Large intestine (tissue), 3 donors: Measurements from ENCODE around the gene C19orf25. TPM values are rescaled to one million over a fixed set of nuclear protein-coding genes. Genes with fewer than 3 reads are reported as not detected.
"Not testable (repeated sequence)": the region's sequence is repeated elsewhere in the genome, so short reads cannot be mapped to it uniquely, and the experiment has no call there.

ENCODE experiments used
- DNase-seq, 2 donors: peaks; one replicate each; pipeline versions ENCODE4 v3.0.0 to v3.0.0-alpha.2; 2013
- H3K27ac ChIP-seq: one replicate; pipeline ENCODE4 v1.5.1; 2013; ENCODE audit warnings: low read length
- H3K27me3 ChIP-seq: 2 replicates; pipeline ENCODE4 v1.6.1; 2013; ENCODE audit warnings: low read length; ENCODE audit not compliant: control insufficient read depth, insufficient read depth
- H3K36me3 ChIP-seq: 2 replicates; pipeline ENCODE4 v1.6.1; 2013; ENCODE audit warnings: low read length; ENCODE audit not compliant: control insufficient read depth, insufficient read depth
- H3K4me1 ChIP-seq: one replicate; pipeline ENCODE4 v1.6.1; 2013; ENCODE audit warnings: low read length; ENCODE audit not compliant: control insufficient read depth, insufficient read depth
- H3K4me3 ChIP-seq: one replicate; pipeline ENCODE4 v1.5.1; 2013; ENCODE audit warnings: low read length
- H3K9me3 ChIP-seq: one replicate; pipeline ENCODE4 v1.6.1; 2013; ENCODE audit warnings: mild to moderate bottlenecking, low read depth, low read length, moderate library complexity; ENCODE audit not compliant: control insufficient read depth
- WGBS: methylation state at CpG from one replicate; pipeline ENCODE4 v1.1.5; 2013; ENCODE audit warnings: low lambda C conversion rate; ENCODE audit not compliant: insufficient coverage; 5-methylcytosine and 5-hydroxymethylcytosine counted together
- polyA plus RNA-seq: library from polyadenylated mRNA; unstranded; fragments of 120-200 nt; gene quantifications from one replicate; pipeline ENCODE4 v1.2.1, GENCODE V29; 2013

The C19orf25 gene
- polyA plus RNA-seq, 1 donor: 29.8 TPM

DNA sequence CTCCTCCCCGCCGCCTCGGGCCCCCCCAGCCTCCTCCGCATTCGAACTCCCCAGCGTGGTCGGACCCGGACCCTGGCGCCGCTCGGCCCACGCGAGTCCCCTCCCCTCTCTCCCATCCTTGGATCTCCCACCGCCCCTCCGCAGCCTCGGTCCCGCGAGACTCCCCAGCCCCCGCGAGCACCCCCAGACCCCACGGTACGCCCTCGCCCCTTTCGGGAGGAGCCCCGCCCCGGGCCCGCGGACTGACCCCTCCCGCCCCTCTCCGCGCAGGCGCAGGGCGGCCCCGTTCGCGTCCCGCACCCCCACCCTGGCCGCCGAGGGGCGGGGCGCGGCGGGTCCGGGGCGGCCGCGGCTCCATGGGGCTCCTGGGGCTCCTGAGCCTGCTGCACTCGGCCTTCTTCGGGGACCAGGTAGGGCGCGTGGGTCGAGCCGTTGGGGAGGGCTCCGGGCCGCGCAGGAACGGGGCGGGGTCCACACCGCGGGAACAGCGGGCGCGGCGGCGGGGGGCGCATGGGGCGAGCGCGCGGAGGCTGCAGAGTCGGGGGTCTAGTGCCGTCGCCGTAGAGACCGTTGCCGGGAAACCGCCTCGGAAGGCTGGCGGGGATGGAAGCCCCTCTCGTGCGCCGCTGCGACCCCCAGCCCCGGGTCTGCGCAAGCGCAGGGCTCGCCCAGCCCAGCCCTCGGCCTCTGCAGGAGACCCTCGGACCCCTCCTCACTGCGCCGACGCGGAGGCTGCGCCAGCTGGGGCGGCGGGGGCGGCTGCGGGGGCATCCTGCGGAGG is 32.9 kb downstream of the C19orf25 start:
- H3K27ac ChIP-seq: no peak overlapping the region
- no CpG with 5 or more reads among the region's 99 CpGs for WGBS
- no peak overlapping the region for H3K4me3 ChIP-seq

DNA sequence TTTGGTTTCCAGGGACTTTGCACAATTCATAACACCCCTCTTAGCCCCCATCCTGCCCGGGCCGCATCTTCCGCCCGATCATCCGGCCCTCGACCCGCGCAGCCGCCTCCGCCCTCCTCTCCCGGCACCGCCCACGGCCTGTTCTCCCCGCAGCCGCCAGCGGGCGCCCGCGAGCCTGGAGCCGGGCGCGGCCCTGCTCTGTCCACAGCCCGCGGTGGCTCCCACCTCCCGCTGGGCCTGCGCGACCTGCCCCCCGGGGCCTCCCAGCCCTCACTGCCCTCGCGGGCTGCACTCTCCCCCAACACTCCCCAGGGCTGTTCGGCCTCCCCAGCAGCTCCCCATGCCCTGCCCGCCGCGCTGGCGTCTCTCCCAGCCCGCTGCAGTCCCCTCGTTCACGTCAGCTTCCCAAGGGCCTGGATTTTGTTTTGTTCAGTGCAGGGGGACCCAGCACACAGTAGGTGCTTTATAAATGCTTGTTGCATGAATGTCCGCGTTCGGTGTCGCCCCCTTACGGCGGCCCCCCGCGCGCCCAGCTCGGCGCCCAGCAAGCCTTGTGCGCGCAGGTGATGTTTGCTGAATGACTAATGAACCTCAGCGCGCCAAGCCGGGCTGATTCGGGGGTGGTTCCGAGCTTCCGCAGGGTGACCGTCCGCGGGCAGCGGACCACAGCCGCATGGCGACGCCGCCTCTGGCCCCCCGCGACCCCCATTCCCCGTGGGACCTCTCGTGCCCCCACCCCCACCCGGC is 33.7 kb downstream of the C19orf25 start:
- peak; percentile 64 to 77 for DNase-seq
- Histone ChIP-seq H3K27me3 (peaks cover 47% of the 10 kb centered on the region), H3K4me1 (peaks cover 17% of the 10 kb centered on the region), H3K9me3 (peaks cover 5% of the 10 kb centered on the region), H3K36me3 (peaks cover 22% of the 10 kb centered on the region), H3K27ac (no peak overlapping the region), H3K4me3 (peak overlapping the region; percentile 37)
- no CpG with 5 or more reads among the region's 70 CpGs for WGBS

More for the DNA sequence above, 32.9 kb downstream of the C19orf25 start:
- H3K9me3 ChIP-seq: peaks cover 5% of the 10 kb centered on the region
- peaks cover 14% of the 10 kb centered on the region for H3K36me3 ChIP-seq
- H3K4me1 ChIP-seq: peaks cover 14% of the 10 kb centered on the region
- peaks cover 55% of the 10 kb centered on the region for H3K27me3 ChIP-seq
- peak in 1 of 2 donors; percentile 19 for DNase-seq

DNA sequence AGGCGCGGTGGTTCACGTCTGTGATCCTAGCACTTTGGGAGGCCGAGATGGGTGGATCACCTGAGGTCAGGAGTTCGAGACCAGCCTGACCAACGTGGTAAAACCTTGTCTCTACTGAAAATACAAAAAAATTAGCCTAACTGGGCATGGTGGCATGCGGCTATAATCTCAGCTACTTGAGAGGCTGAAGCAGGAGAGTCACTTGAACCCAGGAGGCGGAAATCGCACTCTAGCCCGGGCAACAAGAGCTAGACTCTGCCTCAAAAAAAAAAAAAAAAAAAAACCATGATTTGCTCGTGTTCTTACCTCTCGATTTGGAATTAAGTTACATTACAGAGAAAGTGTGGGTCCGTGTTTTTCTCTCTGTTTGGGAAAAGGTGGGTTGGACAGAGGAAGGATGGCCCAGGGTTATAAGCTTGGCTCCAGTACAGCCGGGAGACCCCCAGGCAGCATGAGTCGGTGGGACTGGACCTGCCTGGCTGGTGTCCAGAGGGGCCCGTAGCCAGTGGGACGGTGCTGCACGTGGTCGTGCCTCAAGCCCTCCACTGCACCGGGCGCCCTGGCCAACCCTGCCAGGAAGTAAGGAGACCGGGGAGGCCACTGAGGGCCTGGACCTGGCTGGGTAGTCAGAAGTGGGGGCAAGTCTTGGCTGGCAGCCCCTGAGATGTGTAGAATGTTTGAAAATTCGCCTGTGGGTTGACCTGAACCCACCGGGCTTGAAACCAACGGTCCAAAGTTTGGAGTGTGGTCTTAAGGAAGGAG is 37.2 kb downstream of the C19orf25 start:
- Histone ChIP-seq H3K4me1 (peaks cover 28% of the 10 kb centered on the region), H3K36me3 (peaks cover 31% of the 10 kb centered on the region), H3K4me3 (no peak overlapping the region), H3K27me3 (peaks cover 15% of the 10 kb centered on the region), H3K9me3 (peaks cover 3% of the 10 kb centered on the region), H3K27ac (no peak overlapping the region)
- DNase-seq: no peak
- WGBS: 100% methylated on average over 1 of the region's 25 CpGs

DNA sequence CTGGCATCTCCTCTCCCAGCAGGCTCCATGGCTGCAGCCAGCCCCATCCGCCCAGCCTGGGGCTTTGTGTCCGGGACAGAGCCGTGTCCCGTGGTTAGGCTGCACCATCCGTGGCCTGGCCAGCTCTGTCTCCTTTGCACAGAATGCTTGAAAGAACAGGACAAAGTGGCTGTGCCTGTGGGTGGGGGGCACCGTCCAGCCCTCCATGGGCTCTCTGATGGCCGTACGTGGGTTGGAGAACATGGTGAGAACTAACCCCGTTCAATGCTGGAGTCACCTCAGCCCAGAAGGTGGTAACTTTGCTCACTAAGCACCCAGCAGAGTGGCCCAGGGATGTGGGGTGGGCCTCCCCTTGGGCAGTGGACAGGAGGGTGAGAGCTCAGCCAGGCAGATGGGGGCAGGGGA is 38.0 kb downstream of the C19orf25 start:
- H3K9me3 ChIP-seq: no peaks in the 10 kb centered on the region
- no peak overlapping the region for H3K27ac ChIP-seq
- peaks cover 31% of the 10 kb centered on the region for H3K36me3 ChIP-seq
- no peak for DNase-seq
- peaks cover 7% of the 10 kb centered on the region for H3K27me3 ChIP-seq
- peaks cover 26% of the 10 kb centered on the region for H3K4me1 ChIP-seq
- no peak overlapping the region for H3K4me3 ChIP-seq
- no CpG with 5 or more reads among the region's 9 CpGs for WGBS

DNA sequence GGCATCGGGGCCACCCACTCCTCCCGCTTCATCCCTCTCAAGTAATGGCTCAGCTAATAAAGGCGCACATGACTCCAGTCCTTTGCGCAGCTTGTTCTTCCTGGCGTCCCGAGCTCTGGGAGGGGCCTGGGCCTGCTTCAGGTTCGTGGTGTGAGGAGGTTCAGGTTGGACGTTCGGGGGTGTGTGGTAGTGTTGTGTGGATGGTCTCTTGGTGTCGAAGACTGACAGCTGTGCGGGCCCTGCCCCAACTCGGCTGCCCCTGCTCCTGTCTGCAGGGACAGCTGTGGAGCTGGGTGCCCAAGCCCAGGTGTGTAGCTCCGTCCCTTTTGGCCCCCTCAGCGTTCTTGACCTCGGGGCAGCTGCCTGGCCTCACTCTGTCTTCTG is 38.6 kb downstream of the C19orf25 start:
- no peak for DNase-seq
- H3K4me1 ChIP-seq: peaks cover 23% of the 10 kb centered on the region
- WGBS: no CpG with 5 or more reads among the region's 15 CpGs
- no peak overlapping the region for H3K27ac ChIP-seq
- H3K27me3 ChIP-seq: peaks cover 2% of the 10 kb centered on the region
- no peak overlapping the region for H3K4me3 ChIP-seq
- H3K36me3 ChIP-seq: peaks cover 35% of the 10 kb centered on the region
- H3K9me3 ChIP-seq: no peaks in the 10 kb centered on the region

DNA sequence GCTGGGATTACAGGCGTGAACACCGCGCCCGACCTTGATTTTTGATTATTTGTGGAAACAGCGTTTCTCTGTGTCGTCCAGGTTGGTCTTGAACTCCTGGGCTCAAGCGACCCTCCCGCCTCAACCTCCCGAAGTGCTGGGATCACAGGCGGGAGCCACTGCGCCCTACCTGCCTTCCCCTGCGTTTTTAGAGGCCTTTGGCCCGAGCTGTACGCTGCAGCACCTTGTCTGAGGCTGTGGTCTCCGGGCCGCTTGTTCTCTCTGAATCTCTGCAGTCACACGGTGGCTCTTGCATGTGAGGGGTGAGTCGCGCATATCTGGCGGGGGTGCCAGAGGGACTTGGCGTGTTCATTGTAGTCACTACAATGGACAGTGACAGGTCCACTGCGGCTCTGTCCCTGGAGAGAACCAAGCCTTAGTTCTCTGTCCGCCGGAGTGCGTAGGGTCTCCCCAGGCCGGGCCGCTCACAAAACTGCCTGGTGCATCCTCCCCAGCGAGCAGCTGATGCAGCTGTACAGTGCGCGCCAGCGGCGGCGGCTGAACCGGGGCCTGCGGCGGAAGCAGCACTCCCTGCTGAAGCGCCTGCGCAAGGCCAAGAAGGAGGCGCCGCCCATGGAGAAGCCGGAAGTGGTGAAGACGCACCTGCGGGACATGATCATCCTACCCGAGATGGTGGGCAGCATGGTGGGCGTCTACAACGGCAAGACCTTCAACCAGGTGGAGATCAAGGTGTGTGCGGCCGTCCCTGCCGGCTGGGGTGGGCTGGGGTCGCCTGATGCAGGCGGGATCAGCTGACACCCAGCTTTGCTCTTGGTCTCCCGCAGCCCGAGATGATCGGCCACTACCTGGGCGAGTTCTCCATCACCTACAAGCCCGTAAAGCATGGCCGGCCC is 39.2 kb downstream of the C19orf25 start:
- not testable (repeated sequence) for H3K9me3 ChIP-seq, DNase-seq, H3K27ac ChIP-seq, H3K27me3 ChIP-seq
- Histone ChIP-seq H3K4me3 (peak overlapping the region; percentile 80), H3K4me1 (peaks cover 21% of the 10 kb centered on the region), H3K36me3 (peaks cover 38% of the 10 kb centered on the region)
- WGBS: no CpG with 5 or more reads among the region's 57 CpGs

DNA sequence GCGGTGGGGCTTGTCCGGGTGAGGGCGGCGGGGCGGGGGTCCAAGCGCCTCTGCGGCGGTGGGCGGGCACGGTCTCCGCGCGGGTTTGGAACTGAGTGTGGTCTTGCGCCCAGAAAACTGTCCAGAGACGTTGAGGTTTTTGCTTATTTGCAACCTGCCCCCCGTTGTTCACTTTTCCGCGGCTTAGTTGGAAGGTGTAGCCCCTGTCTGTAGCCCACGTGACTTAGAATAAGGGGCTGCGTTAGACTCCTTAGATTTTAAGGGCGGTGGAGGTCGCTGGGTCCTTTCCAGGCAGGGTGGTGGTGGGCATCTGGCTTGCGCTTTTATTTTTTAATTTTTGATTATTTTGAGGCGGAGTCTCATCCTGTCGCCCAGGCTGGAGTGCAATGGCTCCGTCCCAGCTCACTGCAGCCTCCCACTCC is 40.1 kb downstream of the C19orf25 start:
- H3K36me3 ChIP-seq: peaks cover 46% of the 10 kb centered on the region
- H3K27ac ChIP-seq: no peak overlapping the region

DNA sequence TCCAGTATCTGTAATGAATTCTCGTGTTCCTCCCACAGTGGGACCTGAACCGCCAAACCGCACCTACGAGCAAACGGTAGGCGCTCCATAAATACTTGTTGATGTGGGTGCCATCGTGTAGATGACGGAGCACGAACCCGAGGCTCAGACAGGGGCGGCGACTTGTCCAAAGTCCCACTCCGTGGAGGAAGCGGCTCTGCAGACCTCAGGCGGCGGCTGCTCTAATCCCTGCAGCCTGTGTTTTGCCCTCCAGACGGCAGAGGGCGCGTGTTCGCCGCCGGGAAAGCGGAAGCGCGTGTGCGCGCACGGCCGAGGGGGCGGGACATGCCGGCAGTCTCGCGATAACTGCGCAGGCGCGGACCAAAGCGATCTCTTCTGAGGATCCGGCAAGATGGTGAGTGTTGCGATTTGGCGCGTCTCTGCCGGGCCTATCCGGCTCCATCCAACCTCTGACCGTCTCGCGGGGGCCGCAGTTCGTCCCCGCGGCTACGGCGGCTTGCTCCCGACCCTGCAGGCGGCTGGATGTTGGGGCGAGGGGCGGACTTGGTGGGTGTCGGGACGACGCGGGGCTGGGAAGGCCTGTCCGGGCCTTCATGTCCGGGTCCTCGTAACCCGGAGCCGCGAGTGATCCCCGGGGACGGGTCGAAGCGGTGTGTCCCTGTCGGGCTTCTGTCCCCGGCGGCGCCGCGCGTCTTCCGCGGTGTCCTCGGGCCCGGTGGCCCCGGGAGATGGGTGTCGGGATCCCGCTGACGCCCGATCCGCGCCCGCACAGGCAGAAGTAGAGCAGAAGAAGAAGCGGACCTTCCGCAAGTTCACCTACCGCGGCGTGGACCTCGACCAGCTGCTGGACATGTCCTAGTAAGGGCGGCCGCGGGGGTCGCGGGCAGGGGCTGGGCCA is 40.7 kb downstream of the C19orf25 start, which contains the start of gene RPS15:
Gene RPS15 (plus strand): TSS at position 362 of the 898 bp plus-strand sequence. CDS start 30 bp downstream, at position 392.
- Histone ChIP-seq H3K27ac (peak within 1 kb of the TSS; percentile 68), H3K9me3 (peaks cover 13% of the 10 kb centered on the region), H3K4me3 (peak within 1 kb of the TSS; percentile 80), H3K27me3 (no peaks in the 10 kb centered on the region), H3K4me1 (peaks cover 15% of the 10 kb centered on the region), H3K36me3 (peaks cover 52% of the 10 kb centered on the region)
- no CpG with 5 or more reads among the region's 100 CpGs for whole genome bisulfite sequencing
- peak; percentile 98 to 99 for DNase-seq

More for the DNA sequence above, 40.1 kb downstream of the C19orf25 start:
- no peak for DNase-seq
- peaks cover 16% of the 10 kb centered on the region for H3K4me1 ChIP-seq
- H3K9me3 ChIP-seq: peaks cover 9% of the 10 kb centered on the region
- H3K4me3 ChIP-seq: peak overlapping the region; percentile 80
- WGBS: no CpG with 5 or more reads among the region's 26 CpGs
- no peaks in the 10 kb centered on the region for H3K27me3 ChIP-seq

DNA sequence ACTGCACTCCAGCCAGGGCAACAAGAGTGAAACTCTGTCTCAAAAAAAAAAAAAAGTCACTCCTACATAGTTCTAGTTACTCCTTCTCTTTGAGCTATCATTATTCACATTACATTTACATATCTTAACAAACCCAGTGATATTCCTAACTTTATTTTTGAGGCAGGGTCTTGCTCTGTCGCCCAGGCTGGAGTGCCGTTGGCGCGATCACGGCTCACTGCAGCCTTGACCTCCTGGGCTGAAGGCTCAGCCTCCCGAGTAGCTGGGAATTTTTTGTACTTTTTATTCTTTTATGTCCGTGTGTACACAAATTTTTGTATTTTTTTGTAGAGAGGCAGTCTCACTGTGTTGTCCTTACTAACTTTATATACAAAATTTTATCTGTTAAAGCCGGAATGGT is 41.4 kb downstream of the C19orf25 start:
- H3K9me3 ChIP-seq: peaks cover 13% of the 10 kb centered on the region
- peaks cover 59% of the 10 kb centered on the region for H3K36me3 ChIP-seq
- peaks cover 15% of the 10 kb centered on the region for H3K4me1 ChIP-seq
- 50% methylated on average over 2 of the region's 8 CpGs for WGBS
- DNase-seq: no peak
- no peaks in the 10 kb centered on the region for H3K27me3 ChIP-seq
- peak overlapping the region; percentile 67 for H3K27ac ChIP-seq
- H3K4me3 ChIP-seq: peak overlapping the region; percentile 80
